Activated gamma-delta T cell treated with Interleukin-2 at 50 U/mL for 16 hours (primary cell): Measurements from ENCODE around the gene FCGR2B.
"Not testable (repeated sequence)": the region's sequence is repeated elsewhere in the genome, so short reads cannot be mapped to it uniquely, and the experiment has no call there.

Experiments
- DNase-seq: peaks from one replicate; pipeline ENCODE4 v3.0.0-alpha.2; 2020

FCGR2B gene

DNA sequence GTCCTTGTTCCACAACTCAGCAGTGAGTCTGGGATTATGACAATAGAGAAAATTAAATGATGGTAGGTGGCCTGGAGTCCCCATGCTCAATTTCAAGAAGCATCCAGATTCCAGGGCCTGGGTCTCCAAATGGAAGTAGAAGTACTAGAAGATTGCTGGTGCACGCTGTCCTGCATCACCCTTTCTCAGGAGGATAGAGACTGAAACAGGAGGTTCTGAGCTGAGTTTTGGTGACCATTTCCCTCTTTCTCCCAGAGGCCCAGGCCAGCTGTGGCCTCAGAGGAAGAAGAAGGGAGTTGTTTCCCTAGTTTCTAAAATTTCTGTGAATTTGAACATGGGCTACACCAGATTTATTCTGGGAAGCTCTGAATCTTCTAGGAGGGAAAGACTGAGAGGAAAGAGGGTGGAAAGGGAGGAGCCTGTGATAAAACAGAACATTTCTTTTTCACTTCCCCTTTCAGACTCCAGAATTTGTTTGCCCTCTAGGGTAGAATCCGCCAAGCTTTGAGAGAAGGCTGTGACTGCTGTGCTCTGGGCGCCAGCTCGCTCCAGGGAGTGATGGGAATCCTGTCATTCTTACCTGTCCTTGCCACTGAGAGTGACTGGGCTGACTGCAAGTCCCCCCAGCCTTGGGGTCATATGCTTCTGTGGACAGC is at the start of gene FCGR2B:
FCGR2B (plus strand) TSS at position 460 of the 656 bp plus-strand sequence; CDS start at position 559, 99 bp downstream.
- not testable (repeated sequence) for DNase-seq

DNA sequence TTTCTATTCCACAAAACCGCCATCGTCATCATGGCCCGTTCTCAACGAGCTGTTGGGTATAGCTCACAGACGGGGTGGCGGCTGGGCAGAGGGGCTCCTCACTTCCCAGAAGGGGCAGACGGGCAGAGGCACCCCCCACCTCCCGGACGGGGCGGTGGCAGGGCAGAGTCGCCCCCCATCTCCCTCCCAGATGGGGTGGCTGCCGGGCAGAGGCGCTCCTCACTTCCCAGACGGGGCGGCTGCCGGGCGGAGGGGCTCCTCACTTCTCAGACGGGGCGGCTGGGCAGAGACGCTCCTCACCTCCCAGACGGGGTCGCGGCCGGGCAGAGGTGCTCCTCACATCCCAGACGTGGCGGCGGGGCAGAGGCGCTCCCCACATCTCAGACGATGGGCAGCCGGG is 46.5 kb upstream of the FCGR2B start:
- not testable (repeated sequence) for DNase-seq

DNA sequence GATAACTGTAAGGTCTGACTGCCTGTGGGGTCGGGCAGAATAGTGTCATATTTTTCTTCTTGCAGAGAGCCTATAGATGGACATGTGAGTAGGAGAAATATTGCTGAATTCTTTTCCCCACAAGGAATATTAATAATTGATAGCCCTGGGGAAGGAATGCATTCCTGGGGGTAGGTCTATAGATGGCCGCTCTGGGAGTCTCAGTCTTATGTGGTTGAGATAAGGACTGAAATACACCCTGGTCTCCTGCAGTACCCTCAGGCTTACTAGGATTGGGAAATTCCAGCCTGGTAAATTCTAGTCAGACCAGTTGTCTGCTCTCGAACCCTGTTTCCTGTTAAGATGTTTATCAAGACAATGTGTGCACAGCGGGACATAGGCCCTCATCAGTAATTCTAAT is 44.4 kb upstream of the FCGR2B start:
- not testable (repeated sequence) for DNase-seq

DNA sequence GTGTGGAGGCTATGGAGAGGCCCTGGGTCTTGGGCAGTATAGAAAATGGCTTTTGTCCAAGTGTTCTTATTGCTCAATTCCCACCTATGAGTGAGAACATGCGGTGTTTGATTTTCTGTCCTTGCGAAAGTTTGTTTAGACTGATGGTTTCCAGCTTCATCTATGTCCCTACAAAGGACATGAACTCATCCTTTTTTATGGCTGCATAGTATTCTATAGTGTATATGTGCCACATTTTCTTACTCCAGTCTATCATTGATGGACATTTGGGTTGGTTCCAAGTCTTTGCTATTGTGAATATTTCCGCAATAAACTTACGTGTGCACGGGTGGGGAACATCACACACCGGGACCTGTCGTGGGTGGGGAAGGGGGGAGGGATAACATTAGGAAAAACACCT is 42.5 kb upstream of the FCGR2B start:
- not testable (repeated sequence) for DNase-seq

DNA sequence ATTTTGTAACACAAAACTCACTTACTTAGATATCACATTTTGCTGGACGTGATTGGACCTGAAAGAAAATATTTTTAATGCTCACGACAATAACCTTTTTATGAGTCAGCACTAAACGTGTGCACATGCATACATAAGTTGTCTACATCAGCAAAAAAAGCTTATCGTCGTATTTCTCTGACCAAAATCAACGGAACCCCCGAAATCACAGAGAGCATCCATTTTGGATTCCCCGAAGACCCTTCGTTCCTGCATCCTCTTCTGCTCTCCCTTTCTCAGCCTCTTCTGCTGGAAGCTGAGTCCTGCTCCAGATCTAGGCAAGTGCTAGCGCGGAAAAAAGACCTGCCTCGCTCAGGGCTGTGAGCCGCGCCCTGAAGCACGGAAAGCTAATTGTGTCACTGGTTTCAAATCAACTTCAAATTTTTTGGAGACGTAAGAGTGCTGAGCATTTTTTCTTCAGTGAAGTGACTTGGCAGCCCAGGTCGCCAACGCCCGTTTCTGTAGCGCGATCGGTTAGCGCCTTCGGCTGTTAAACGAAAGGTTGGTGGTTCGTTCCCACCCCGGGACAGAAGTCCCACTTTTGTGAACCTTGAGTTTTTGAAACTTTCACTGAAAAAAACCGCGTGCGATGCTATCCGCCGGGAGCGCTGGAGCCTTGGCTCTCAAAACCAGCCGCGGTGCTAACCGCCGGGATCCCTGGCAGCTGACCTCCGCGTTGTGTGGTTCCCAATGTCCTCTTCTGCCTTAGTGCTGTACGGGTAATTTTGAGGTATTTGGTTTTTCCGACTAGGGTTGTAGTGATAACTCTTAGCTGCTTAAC is 41.6 kb upstream of the FCGR2B start:
- peak; percentile 49 for DNase-seq

DNA sequence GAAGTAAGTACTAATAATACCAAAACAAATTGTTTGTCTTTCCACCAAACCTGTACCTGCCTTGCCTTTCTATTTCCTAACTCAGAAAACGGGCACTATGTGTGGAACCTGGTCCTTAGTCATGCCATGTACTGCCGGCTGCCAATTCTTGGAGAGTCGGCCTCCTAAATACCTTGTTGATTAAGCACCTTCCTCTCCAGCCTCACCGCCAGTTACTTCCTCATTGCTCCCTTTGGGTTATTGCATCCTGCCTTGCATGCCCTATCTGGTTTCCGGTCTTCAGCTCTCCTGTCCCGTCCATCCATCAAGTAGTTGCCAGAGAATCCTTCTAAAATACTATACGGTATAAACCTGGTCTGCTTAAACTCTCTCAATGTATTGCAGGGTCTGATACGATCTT is 40.9 kb upstream of the FCGR2B start:
- not testable (repeated sequence) for DNase-seq

DNA sequence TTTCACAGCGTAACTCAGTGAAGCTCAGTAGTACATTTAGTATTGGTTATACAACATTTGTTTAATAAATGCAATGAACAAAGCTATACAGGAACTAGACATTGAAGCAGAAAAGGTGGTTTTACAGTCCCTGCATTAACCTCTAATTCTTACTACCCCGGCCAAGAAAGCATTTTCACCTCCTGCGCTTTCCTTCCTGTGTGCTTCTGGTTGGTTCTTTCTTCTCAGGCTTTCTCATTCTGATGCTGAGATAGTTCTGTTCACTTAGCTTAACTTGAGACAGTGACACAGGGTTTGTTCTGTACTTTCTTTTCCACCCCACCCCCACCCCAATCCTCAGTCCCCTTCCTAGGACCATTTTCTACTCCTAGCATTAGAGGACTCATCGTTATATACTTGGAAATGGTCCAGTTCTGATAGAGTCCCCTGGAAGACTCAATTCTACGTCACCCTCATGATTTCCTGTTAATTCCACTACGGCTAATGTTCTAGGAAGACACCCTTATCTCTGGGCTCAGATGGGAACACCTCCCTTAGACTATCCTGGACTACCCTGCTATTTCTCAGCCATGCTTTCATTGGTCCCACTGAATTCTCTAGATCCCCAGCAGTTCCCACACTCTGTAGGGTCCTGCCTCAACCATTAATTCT is 39.4 kb upstream of the FCGR2B start:
- not testable (repeated sequence) for DNase-seq

DNA sequence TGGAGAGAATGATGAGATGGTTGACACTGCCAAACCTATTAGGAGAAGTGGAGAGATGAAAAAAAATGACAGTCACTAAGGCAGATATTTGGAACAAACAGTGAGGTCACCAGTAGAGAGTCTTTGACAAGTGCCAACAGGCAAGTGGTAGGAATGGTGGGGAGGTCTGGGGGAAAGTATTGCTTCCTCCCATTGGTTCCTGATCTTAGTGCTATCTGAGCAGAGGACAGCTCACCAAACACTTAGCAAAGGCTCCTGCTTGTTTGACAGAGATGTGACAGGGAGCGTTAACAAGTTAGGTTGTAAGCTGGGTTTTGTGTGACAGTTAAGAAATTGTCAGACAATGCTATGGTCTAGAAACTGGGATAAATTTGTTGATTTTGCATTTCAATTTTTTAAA is 38.3 kb upstream of the FCGR2B start:
- DNase-seq, result not testable (repeated sequence)

DNA sequence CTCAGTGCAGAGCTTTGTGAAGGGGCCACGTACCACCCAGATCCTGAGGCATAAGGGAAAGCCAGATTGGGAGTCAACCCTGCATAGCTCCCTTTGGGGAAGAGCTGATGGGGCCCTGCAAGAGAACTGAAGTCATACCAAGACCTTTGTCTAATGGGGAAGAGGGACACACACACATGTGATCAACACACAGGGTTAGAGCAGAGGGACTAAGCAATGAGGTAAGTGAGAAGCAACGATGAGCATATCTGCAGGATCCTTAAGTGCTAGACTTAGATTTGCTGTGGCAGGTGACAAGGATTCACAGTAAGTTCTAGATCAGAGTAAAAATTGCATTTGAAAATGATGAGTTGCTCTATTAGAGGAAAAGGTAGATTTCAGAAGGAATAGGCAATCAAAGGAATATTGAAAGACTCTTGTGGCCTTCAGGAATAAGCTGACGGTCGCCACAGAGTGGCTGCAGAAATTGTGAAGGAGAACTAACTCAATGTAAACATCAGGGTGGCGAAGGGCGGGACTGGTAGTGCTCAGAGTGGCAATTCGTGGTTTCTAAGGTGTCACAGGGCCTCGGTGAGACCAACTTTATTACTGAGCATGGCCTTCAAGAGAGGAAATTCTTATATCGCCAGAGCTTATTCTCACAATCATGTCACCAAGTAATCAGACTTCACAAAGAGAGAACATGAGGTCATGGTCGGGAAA is 36.3 kb upstream of the FCGR2B start:
- not testable (repeated sequence) for DNase-seq

DNA sequence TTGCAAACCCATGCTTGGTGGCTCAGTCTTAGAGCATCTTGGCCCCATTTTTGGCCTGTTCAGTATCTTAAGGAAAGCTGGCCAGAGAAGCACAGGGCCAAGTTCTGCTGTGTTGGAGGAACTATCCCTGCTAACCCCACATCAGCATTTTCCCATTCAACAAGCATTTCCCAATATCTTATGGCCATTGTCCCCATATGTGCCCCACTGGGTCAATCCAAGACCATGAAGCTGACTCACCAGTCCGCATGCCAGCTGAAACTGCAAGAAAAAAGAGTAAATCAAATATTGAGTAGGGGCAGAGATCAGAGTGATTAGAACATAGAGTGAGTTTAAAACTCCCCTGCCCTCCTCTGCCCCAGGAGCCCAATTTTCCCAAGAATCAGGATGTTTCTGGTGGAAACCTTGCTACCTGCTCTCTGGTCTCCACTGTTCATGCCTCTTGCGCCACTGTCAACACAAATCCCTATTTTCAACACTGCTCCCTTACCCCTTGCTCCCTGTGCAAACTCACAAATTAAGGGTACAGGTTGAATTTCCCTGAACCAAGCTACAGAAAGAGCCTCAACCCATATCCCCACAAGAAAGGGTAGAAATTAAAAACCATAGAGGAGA is 32.7 kb upstream of the FCGR2B start:
- DNase-seq, result not testable (repeated sequence)

DNA sequence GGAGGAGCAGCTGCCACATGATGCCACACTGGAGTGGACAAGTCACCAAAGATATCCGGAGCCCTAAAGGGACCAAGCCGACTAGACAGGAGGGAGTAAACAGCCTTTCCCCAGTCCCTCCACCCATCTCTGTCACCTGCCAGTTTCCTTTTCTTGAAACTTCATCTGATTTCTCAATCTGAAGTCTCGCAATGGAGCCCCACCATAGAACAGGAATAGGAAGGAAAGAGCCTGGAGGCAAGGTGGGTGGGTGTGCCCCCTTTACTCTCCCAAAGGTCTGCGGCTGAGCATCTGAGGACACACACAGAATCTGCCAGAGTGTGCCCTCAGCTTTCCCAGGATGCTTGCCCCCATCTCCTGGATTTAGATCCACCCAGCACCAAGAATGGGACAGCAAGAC is 31.9 kb upstream of the FCGR2B start, which contains the start of gene FCGR3B:
FCGR3B (minus strand) TSS at position 101 of the 400 bp plus-strand sequence; CDS start at position 19, 82 bp downstream.
- DNase-seq, result no peak

DNA sequence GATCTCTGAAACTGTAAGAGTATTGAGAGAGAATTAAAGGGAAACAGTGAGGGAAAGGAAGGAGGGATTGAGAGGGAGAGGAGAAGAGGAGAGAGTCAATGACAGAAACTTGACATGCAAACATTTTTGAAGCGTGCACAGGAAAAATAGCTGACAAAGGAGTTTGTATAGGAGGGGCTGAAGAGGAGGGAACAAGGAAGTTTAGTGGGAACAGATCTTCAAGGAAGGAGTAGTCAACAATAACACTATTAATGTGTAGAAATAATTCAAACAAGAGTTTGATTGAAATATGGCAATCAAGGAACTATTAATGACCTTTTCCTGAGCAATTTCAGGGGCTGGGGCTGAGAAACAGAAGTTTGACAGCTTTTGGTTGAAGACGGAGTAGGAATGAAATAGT is 27.9 kb upstream of the FCGR2B start:
- not testable (repeated sequence) for DNase-seq

DNA sequence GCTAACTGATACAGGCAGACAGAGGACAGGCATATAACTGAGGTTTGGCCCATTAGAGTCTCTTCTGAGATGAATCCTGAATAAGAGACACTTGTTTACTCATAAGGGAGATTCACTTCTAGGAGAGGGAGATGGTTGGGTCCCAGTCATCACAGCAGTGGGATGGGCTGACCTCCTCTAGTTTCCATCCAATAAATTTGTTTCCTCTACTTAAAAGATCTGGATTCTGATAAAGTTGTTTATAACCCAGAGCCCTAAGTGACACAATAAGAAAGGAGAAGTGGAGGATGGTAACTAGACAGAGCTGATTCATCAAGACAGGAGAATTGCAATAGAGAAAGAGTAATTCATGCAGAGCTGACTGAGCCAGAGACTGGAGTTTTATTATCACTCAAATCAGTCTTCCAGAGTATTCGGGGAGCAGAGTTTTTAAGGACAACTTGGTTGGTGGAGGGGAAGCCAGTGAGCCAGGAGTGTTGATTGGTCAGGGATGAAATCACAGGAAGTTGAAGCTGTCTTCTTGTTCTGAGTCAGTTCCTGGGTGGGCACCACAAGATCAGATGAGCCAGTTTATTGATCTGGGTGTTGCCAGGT is 26.7 kb upstream of the FCGR2B start:
- DNase-seq, result not testable (repeated sequence)

DNA sequence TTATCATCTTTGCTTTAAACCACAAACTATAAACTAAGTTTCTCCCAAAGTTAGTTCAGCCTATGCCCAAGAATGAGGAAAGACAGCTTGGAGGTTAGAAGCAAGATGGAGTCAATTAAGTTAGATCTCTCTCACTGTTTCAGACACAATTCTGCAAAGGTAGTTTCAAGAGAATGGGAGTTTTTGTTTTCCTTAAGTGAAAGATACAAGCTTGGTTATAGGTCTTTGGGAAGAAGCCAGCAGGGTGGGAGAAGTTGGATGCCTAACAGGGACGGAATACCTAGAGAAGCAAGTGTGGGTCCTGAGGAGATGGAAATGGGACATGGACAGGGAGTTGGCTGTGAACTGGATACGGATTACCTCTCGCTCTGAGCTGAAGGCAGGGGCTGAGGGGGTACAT is 26.0 kb upstream of the FCGR2B start:
- not testable (repeated sequence) for DNase-seq

DNA sequence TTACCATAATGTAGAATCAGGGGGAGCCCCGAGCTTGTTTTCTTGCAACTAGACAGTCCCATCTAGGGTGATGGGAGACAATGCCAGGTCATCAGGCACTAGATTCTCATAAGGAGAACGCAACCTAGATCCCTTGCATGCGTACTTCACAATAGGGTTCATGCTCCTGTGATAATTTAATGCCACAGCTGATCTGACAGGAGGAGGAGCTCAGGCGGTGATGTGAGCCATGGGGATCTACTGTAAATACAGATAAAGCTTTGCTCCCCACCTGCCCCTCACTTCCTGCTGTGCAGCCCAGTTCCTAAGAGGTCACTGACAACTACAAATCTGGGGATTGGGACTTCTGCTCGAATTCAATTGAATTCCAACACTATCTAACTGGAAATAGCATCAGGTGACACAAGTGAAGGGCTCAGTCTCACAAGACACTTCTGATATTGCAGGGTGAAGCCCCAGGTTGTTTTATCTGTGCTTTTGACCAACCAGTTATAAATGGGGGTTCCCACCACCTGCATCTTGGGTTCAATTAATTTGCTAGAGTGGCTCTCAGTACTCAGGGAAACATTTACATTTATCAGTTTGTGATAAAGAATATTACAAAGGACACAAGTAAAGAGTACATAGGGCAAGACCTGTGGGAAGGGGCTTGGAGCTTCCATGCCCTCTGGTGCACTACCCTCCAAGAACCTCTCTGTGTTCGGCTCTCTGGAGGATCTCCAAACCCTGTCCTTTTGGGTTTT is 24.5 kb upstream of the FCGR2B start:
- not testable (repeated sequence) for DNase-seq

DNA sequence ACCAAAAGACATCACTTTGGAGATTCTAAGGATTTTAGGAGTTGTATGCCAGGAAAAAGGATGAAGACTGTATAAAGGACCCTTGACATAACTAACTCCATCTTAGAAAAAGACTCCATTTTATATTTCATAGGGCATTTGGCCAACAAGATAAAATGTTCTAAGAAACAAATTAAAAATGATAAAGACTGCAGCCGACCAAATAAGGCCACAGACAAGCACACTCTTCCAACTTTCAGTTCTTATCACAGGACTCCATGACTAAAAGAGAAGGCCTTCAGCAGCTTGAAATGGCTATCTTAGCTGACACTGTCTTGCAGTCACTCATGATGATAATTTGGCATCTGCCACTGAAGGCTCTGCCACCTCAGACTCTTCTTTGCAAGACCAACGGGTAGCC is 23.7 kb upstream of the FCGR2B start:
- DNase-seq, result not testable (repeated sequence)

DNA sequence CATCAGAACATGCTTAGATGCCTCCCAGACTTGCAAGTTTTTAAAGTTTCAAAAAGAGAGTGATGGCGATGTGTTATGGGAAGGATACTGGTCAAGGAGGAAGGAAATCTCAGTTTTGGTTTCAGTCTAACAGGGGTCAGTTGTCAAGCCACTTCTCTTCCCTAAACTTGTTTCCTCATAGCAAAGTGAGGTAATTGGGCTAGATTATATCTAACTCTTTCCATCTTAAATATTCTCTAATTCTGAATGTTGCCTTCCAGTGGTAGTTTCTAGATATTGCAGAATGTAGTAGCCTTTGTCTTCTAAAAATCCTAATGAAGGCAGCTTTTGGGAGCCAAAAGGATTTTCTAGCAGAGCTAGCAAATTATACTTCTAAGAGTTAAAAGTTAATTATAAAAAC is 20.2 kb upstream of the FCGR2B start:
- DNase-seq, result not testable (repeated sequence)

DNA sequence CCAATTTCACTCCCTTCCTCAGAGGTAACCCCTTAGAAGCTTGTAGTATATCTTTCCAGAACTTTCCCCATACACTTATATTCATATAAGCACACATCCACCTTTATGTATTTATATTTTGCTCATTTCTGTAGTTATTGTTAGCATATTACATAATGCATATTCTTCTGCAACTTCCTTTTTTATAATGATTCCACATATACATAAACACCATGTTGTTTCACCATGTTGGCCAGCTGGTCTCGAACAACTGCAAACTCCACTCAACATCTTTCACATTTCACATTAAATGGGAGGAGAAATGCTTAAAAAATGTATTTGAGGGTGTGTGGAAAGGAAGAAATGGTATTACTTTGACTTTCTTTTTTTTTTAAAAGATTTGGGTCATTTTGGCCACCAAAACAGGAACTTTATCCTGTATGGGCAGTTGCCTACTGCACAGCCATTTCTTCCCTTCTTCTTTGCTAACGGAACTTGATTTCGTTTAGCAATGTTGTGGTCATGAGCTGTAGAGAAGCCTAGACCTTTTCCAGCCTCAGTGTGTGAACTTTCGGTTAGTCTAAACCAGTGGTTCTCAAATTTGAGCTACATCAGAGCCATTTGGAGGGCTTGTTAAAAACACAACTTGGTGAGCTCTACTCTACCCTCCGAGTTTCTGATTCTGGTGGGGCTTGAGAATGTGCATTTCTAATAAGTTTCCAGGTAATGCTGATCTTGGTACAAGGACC is 19.3 kb upstream of the FCGR2B start:
- DNase-seq, result not testable (repeated sequence)

DNA sequence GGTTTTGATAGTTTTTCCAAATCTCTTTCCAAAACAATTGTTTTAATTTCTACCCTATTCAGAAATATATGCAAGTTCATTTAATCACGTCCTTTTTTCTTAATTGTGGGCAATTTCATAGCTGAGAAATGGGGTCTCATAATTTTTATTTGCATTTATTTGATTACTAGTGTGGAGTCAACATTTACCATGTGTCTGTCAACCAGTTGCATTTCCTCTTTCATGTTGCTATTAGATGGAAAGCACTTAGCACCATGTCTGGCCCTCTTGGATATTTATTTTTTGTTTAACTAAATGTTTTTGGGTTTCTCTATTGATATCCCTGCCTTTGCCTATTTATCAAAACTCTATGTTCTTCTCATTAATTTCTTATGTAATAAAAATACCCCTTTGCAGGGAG is 18.1 kb upstream of the FCGR2B start:
- not testable (repeated sequence) for DNase-seq
